T-helper 1 cell (primary cell): ENCODE measurements around the gene SEPTIN11.
"Not testable (repeated sequence)": the region's sequence is repeated elsewhere in the genome, so short reads cannot be mapped to it uniquely, and the experiment has no call there.

Experiments
- DNase-seq, 5 donors: peaks; one replicate each; pipeline ENCODE4 v3.0.0-alpha.2; 2012 to 2020

Gene SEPTIN11

GRCh38 chr4:76952656-76953582 is 3.4 kb downstream of the SEPTIN11 start:
- no peak for DNase-seq

GRCh38 chr4:76953956-76954355 is 4.4 kb downstream of the SEPTIN11 start:
- DNase-seq, result no peak

GRCh38 chr4:76954489-76954888 is 4.9 kb downstream of the SEPTIN11 start:
- DNase-seq, result no peak

- no peak for DNase-seq
Observed at GRCh38 chr4:76955182-76955581, 5.6 kb downstream of the SEPTIN11 start.

GRCh38 chr4:76957004-76957738 is 7.6 kb downstream of the SEPTIN11 start:
- DNase-seq, result no peak

GRCh38 chr4:76958891-76959290 is 9.3 kb downstream of the SEPTIN11 start:
- no peak for DNase-seq

- DNase-seq, result peak in 1 of 5 donors; percentile 76
Observed at GRCh38 chr4:76960014-76960413, 10.5 kb downstream of the SEPTIN11 start.

GRCh38 chr4:76962406-76963130 is 13.0 kb downstream of the SEPTIN11 start:
- DNase-seq, result no peak

GRCh38 chr4:76963131-76963750 is 13.7 kb downstream of the SEPTIN11 start:
- DNase-seq, result no peak

GRCh38 chr4:76963927-76964326 is 14.4 kb downstream of the SEPTIN11 start:
- not testable (repeated sequence) for DNase-seq

GRCh38 chr4:76964769-76965168 is 15.2 kb downstream of the SEPTIN11 start:
- DNase-seq, result no peak

- DNase-seq, result no peak
Observed at GRCh38 chr4:76965866-76966579, 16.5 kb downstream of the SEPTIN11 start.

GRCh38 chr4:76968937-76969336 is 19.4 kb downstream of the SEPTIN11 start:
- DNase-seq, result no peak

- no peak for DNase-seq
Observed at GRCh38 chr4:76969495-76969894, 19.9 kb downstream of the SEPTIN11 start.

GRCh38 chr4:76969941-76970529 is 20.5 kb downstream of the SEPTIN11 start:
- no peak for DNase-seq

GRCh38 chr4:76972306-76972705 is 22.8 kb downstream of the SEPTIN11 start:
- DNase-seq, result no peak

- DNase-seq, result no peak
Observed at GRCh38 chr4:76974150-76974549, 24.6 kb downstream of the SEPTIN11 start.

- no peak for DNase-seq
Observed at GRCh38 chr4:76977113-76977512, 27.6 kb downstream of the SEPTIN11 start.

- DNase-seq, result no peak
Observed at GRCh38 chr4:76977736-76978350, 28.3 kb downstream of the SEPTIN11 start.

GRCh38 chr4:76979236-76979635 is 29.7 kb downstream of the SEPTIN11 start:
- DNase-seq, result no peak

GRCh38 chr4:76980261-76980660 is 30.7 kb downstream of the SEPTIN11 start:
- no peak for DNase-seq
